GM23338 (cell line): ENCODE measurements around the gene WWOX.

Source experiments
- CREB1 ChIP-seq: fragments of 250-450 bp; sonication (Bioruptor Pico); IDR thresholded peaks from 2 replicates; pipeline ENCODE4 v1.5.0; 2020; ENCODE audit warnings: low read depth, mild to moderate bottlenecking, moderate library complexity
- EZH2 ChIP-seq: fragments of 200-600 bp; sonication (generic); IDR thresholded peaks from one replicate; pipeline ENCODE4 v1.8.0; 2017; ENCODE audit warnings: antibody characterized with exemption, mild to moderate bottlenecking, low read depth; ENCODE audit not compliant: unreplicated experiment
- POLR2AphosphoS5 ChIP-seq: IDR thresholded peaks from 2 replicates; pipeline ENCODE4 v1.6.1; 2016; ENCODE audit warnings: antibody characterized with exemption, low read depth
- ZNF114 ChIP-seq: fragments of 250-450 bp; sonication (Bioruptor Pico); IDR thresholded peaks from 2 replicates; pipeline ENCODE4 v1.5.0; 2020; ENCODE audit warnings: mild to moderate bottlenecking, moderate library complexity
- TF ChIP-seq, protein P1 (sequence below), 2 experiments: fragments of 200-600 bp in 1 of 2; sonication (generic) in 1 of 2; conservative IDR thresholded peaks; 2 replicates each; pipeline versions ENCODE4 v1.5.1 to v1.6.1; 2016 to 2017; ENCODE audit warnings: antibody characterized with exemption in 2 of 2, low read depth in 2 of 2, mild to moderate bottlenecking in 2 of 2, moderate library complexity in 1 of 2

DNA sequence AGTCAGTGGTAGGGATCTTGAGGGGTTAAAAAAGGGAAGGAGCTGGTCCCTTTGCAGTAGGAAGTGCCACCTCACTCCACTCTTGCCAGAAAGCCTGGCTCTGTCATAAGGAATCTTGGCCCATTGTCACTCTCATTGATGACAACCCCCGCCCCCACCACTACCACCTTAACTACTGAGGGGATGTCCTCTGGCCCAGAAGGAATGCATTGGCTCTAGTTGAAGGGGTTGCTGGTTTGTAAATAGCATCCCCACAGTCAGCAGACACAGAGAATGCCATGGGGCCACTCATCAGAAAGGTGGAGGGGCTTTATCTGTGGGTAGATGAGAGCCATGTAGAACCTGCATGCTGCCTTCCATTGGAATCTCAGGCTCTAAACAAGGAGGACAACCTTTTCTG is 316.2 kb downstream of the WWOX start:
- TF ChIP-seq, protein P1, sequence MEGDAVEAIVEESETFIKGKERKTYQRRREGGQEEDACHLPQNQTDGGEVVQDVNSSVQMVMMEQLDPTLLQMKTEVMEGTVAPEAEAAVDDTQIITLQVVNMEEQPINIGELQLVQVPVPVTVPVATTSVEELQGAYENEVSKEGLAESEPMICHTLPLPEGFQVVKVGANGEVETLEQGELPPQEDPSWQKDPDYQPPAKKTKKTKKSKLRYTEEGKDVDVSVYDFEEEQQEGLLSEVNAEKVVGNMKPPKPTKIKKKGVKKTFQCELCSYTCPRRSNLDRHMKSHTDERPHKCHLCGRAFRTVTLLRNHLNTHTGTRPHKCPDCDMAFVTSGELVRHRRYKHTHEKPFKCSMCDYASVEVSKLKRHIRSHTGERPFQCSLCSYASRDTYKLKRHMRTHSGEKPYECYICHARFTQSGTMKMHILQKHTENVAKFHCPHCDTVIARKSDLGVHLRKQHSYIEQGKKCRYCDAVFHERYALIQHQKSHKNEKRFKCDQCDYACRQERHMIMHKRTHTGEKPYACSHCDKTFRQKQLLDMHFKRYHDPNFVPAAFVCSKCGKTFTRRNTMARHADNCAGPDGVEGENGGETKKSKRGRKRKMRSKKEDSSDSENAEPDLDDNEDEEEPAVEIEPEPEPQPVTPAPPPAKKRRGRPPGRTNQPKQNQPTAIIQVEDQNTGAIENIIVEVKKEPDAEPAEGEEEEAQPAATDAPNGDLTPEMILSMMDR (conservative IDR thresholded peaks at IDR 0.05; ENCODE audit: low read depth in 2 of 2), result no peak
- no peak for TF ChIP-seq CREB1 (CRISPR knock-in tag)
- no peak for TF ChIP-seq EZH2
- TF ChIP-seq ZNF114 (CRISPR knock-in tag), result no peak
- no peak for TF ChIP-seq POLR2AphosphoS5
